ENCODE data around the gene RPS6KA6.

DNA sequence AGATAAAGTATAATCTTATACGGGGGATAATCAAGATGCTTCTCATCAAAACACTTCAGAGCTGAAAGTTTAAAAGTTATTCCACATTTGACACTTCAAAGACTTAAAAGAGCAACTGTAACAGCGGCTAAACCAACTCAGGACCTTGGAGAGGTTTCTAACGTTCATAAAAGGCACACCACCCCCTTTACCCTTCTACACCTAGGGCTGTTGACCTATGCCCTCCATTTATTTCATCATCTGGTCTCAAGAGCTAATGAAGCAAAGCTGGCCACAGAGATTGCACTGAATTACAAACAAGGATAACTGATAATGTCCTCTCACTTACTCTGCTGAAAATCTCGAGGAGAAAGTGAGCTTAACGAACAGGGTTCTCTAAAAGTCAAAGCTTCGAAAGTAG is 1.1 kb upstream of the RPS6KA6 start:
- TF ChIP-seq, protein P1, sequence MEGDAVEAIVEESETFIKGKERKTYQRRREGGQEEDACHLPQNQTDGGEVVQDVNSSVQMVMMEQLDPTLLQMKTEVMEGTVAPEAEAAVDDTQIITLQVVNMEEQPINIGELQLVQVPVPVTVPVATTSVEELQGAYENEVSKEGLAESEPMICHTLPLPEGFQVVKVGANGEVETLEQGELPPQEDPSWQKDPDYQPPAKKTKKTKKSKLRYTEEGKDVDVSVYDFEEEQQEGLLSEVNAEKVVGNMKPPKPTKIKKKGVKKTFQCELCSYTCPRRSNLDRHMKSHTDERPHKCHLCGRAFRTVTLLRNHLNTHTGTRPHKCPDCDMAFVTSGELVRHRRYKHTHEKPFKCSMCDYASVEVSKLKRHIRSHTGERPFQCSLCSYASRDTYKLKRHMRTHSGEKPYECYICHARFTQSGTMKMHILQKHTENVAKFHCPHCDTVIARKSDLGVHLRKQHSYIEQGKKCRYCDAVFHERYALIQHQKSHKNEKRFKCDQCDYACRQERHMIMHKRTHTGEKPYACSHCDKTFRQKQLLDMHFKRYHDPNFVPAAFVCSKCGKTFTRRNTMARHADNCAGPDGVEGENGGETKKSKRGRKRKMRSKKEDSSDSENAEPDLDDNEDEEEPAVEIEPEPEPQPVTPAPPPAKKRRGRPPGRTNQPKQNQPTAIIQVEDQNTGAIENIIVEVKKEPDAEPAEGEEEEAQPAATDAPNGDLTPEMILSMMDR (IDR thresholded peaks at IDR 0.05), result no peak
- no peak for TF ChIP-seq POLR2A (IDR thresholded peaks at IDR 0.05)
- no peak for TF ChIP-seq POLR2AphosphoS5 (IDR thresholded peaks at IDR 0.05)

All from transverse colon (tissue), 4 donors.